A673 (cell line): Measurements from ENCODE around the gene SMARCA2. TPM values are rescaled to one million over a fixed set of nuclear protein-coding genes. Genes with fewer than 3 reads are reported as not detected.

ENCODE experiments used
- BruUV-seq: library from RNA; stranded (reverse); fragments of 400-500 nt; replicated peaks from 2 replicates; lab custom pipeline; 2021; lab: Mats Ljungman, UMichigan
- CTCF ChIA-PET: fragments of 300-600 bp; sonication (Branson Sonifier 250); formaldehyde crosslinking; loops from one replicate; lab custom pipeline; 2022; ENCODE audit warnings: antibody characterized with exemption; lab: Charles Lee
- POLR2A ChIA-PET: fragments of 300-600 bp; sonication (Branson Sonifier 250); formaldehyde crosslinking; loops from one replicate; lab custom pipeline; 2022; ENCODE audit warnings: antibody characterized with exemption; ENCODE audit not compliant: low non-redundant PET; lab: Charles Lee
- DNase-seq: peaks from one replicate; pipeline ENCODE4 v3.0.0-alpha.2; 2015; ENCODE audit warnings: low spot score
- H3K27ac ChIP-seq: fragments of 200-600 bp; sonication (generic); 2 replicates; pipeline ENCODE4 v1.5.1; 2016; ENCODE audit warnings: mixed run types, low read depth, mild to moderate bottlenecking, mixed read lengths, antibody characterized with exemption, low read length; ENCODE audit not compliant: poor library complexity, severe bottlenecking
- H3K27me3 ChIP-seq: fragments of 200-600 bp; sonication (generic); replicated peaks from 2 replicates; pipeline ENCODE4 v1.6.1; 2017; ENCODE audit warnings: mixed run types, low read depth, mild to moderate bottlenecking, mixed read lengths, antibody characterized with exemption, low read length; ENCODE audit not compliant: insufficient read depth, poor library complexity
- H3K36me3 ChIP-seq: fragments of 200-600 bp; sonication (generic); 2 replicates; pipeline ENCODE4 v1.6.1; 2016; ENCODE audit warnings: mixed run types, mild to moderate bottlenecking, mixed read lengths, antibody characterized with exemption, low read length; ENCODE audit not compliant: insufficient read depth, poor library complexity, severe bottlenecking
- H3K4me1 ChIP-seq: fragments of 200-600 bp; sonication (generic); 2 replicates; pipeline ENCODE4 v1.6.1; 2017; ENCODE audit warnings: mixed run types, mild to moderate bottlenecking, mixed read lengths, antibody characterized with exemption, low read length; ENCODE audit not compliant: insufficient read depth, poor library complexity, severe bottlenecking
- H3K4me3 ChIP-seq: fragments of 200-600 bp; sonication (generic); 2 replicates; pipeline ENCODE4 v1.5.1; 2016; ENCODE audit warnings: low read depth, mixed run types, mild to moderate bottlenecking, mixed read lengths, low read length; ENCODE audit not compliant: poor library complexity, severe bottlenecking
- H3K9me3 ChIP-seq: fragments of 200-600 bp; sonication (generic); 2 replicates; pipeline ENCODE4 v1.6.1; 2016; ENCODE audit warnings: mixed run types, low read depth, mild to moderate bottlenecking, mixed read lengths, antibody characterized with exemption, low read length; ENCODE audit not compliant: poor library complexity, severe bottlenecking
- CTCF ChIP-seq: fragments of 300-800, 200-600 bp; sonication (generic); conservative IDR thresholded peaks from 2 replicates; pipeline ENCODE4 v1.5.1; 2017; ENCODE audit warnings: low read depth, mild to moderate bottlenecking, antibody characterized with exemption, low read length, moderate library complexity, mixed read lengths
- EZH2 ChIP-seq: fragments of 200-600 bp; sonication (generic); IDR thresholded peaks from 2 replicates; pipeline ENCODE4 v1.6.1; 2017; ENCODE audit warnings: borderline replicate concordance, low read depth, mild to moderate bottlenecking, mixed read lengths, antibody characterized with exemption, low read length; ENCODE audit not compliant: poor library complexity, severe bottlenecking
- intact Hi-C: fragments of 100-400 bp; cut with micrococcal nuclease; formaldehyde crosslinking; loops from one replicate; pipeline ENCODE4 v1.10.0; 2022; ENCODE audit not compliant: unreplicated experiment
- total RNA-seq: library from RNA; stranded (reverse); gene quantifications from 2 replicates; pipeline ENCODE4 v1.2.3, GENCODE V29; 2021

The SMARCA2 gene
- total RNA-seq, 1 experiment from 2014 or later: 69.0 TPM

GRCh38 chr9:2228641-2229040 lies 213.5 kb downstream of the SMARCA2 start:
- DNase-seq: no peak
- no peaks in the 10 kb centered on the region for H3K4me1 ChIP-seq
- TF ChIP-seq CTCF (no peak), EZH2 (no peak)
- no peak overlapping the region for H3K27ac ChIP-seq
- intact Hi-C loops: loop anchor here (5.0 kb wide), 1 partner anchor 499 kb away; no protein-coding TSS in a partner anchor
- H3K4me3 ChIP-seq: no peak overlapping the region
- H3K36me3 ChIP-seq: no peaks in the 10 kb centered on the region
- CTCF ChIA-PET: no interaction called here
- H3K9me3 ChIP-seq: no peaks in the 10 kb centered on the region
- H3K27me3 ChIP-seq: no peaks in the 10 kb centered on the region
- POLR2A ChIA-PET: no interaction called here
- no TSS peak for BruUV-seq

- H3K9me3 ChIP-seq: no peaks in the 10 kb centered on the region
- DNase-seq: no peak
- ChIA-PET CTCF (no interaction called here), POLR2A (no interaction called here)
- H3K36me3 ChIP-seq: no peaks in the 10 kb centered on the region
- intact Hi-C loops: loop anchor here (5.0 kb wide), 1 partner anchor 498 kb away; no protein-coding TSS in a partner anchor
- H3K4me1 ChIP-seq: no peaks in the 10 kb centered on the region
- no peak overlapping the region for H3K27ac ChIP-seq
- no TSS peak for BruUV-seq
- no peaks in the 10 kb centered on the region for H3K27me3 ChIP-seq
- no peak overlapping the region for H3K4me3 ChIP-seq
- TF ChIP-seq CTCF (no peak), EZH2 (no peak)
Measured at GRCh38 chr9:2229109-2229721, 214.1 kb downstream of the SMARCA2 start.

DNA sequence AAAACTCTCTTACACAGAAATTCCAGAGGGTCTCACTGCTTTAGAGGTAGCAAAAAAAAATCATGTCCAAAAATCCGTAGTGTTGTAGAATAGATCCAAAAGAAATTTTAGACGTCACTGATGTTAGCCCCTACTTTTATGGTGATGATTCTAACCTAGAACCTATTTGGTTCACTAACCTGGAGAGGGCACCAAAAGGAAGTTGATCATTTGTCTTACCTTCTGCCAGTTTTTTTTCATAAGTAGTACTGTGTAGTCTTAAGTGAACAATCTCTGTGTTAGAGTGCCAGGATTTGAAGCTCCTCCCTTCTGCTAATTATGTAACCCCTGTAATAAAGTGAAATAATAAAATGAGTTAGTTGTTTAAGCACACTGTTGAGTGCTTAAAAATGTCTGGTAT lies 215.2 kb downstream of the SMARCA2 start:
- CTCF ChIA-PET: no interaction called here
- POLR2A ChIA-PET: no interaction called here

More for the DNA sequence above, 215.2 kb downstream of the SMARCA2 start:
- BruUV-seq: no TSS peak
- no peak for DNase-seq
- H3K4me3 ChIP-seq: no peak overlapping the region
- no peaks in the 10 kb centered on the region for H3K27me3 ChIP-seq
- no peaks in the 10 kb centered on the region for H3K36me3 ChIP-seq
- intact Hi-C loops: no loop called here
- no peaks in the 10 kb centered on the region for H3K9me3 ChIP-seq
- H3K27ac ChIP-seq: no peak overlapping the region
- no peaks in the 10 kb centered on the region for H3K4me1 ChIP-seq
- TF ChIP-seq CTCF: no peak
- no peak for TF ChIP-seq EZH2
